ENCODE measurements around the gene SPATA3. TPM values are rescaled to one million over a fixed set of nuclear protein-coding genes. Genes with fewer than 3 reads are reported as not detected.
A peak's percentile ranks its signal among the peaks of the same experiment; 100 is the strongest.

The SPATA3 gene
- polyA plus RNA-seq, 2 of the 4 experiments (the other 2 are of a cell fraction): not detected

DNA sequence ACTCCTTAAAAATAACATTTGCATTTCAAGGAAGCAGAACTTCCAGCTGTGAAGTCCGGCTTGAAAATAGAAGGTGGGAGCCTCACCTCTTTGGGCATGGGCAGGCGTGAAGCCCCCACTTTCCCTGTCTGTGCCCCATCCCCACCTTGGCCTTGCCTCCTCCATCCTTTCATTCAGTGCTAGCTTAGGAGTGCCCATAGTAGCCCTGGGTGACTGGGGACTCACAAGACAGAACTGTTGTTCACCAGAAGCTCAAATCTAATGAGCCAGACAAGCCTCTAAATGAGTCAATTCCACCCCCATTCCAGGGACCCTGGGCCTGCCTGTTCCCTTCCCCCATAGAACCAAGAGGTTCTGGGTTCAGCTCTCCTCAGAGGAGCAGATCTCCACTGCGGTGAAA, 20.0 kb downstream of the SPATA3 start:
- H3K4me2 ChIP-seq: no peak overlapping the region
- DNase-seq (ENCODE audit: low read depth in 1 of 2, low spot score in 1 of 2) (no peak), FAIRE-seq (no peak), ATAC-seq (no peak)
- no peaks in the 10 kb centered on the region for H3K9me3 ChIP-seq
- no peaks in the 10 kb centered on the region for H3K4me1 ChIP-seq
- 90% methylated on average over 3 of the region's 3 CpGs for WGBS (ENCODE audit: missing lambda C conversion rate)
- POLR2A ChIA-PET: no interaction called here
- CTCF ChIA-PET: interaction anchor here (0.9 to 2.2 kb wide), 4 partner anchors 10 to 29 kb away, joined by 3 to 8 read pairs (median 6); no protein-coding TSS in a partner anchor
- H3K4me3 ChIP-seq: no peak overlapping the region
- no peak overlapping the region for H3K27ac ChIP-seq
- no peak for TF ChIP-seq RFX5 (IDR thresholded peaks at IDR 0.05)
- TF ChIP-seq HOXB5 (CRISPR knock-in tag; IDR thresholded peaks at IDR 0.05): no peak
- TF ChIP-seq HOXA7 (CRISPR knock-in tag; IDR thresholded peaks at IDR 0.05): no peak
- no peak for TF ChIP-seq BHLHE40 (IDR thresholded peaks at IDR 0.05; ENCODE audit: low read depth, low read length)
- TF ChIP-seq POLR2A (IDR thresholded peaks at IDR 0.05; ENCODE audit: low read length): no peak
- no peak for TF ChIP-seq TFCP2L1 (CRISPR knock-in tag; IDR thresholded peaks at IDR 0.05)
- TF ChIP-seq TP53 (CRISPR knock-in tag; IDR thresholded peaks at IDR 0.05): no peak
- TF ChIP-seq, protein P1, sequence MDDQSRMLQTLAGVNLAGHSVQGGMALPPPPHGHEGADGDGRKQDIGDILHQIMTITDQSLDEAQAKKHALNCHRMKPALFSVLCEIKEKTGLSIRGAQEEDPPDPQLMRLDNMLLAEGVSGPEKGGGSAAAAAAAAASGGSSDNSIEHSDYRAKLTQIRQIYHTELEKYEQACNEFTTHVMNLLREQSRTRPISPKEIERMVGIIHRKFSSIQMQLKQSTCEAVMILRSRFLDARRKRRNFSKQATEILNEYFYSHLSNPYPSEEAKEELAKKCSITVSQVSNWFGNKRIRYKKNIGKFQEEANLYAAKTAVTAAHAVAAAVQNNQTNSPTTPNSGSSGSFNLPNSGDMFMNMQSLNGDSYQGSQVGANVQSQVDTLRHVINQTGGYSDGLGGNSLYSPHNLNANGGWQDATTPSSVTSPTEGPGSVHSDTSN (IDR thresholded peaks at IDR 0.05): no peak
- no peak for TF ChIP-seq RAD21 (conservative IDR thresholded peaks at IDR 0.05 in 1 of 2, IDR thresholded peaks at IDR 0.05 in 1 of 2)
- no peak for TF ChIP-seq FOXS1 (CRISPR knock-in tag; IDR thresholded peaks at IDR 0.05)
- no peak for TF ChIP-seq ZC3H11A (IDR thresholded peaks at IDR 0.05)
- TF ChIP-seq JUN (IDR thresholded peaks at IDR 0.05): no peak
- TF ChIP-seq RNF2 (IDR thresholded peaks at IDR 0.05; ENCODE audit: borderline replicate concordance, low read depth): no peak

DNA sequence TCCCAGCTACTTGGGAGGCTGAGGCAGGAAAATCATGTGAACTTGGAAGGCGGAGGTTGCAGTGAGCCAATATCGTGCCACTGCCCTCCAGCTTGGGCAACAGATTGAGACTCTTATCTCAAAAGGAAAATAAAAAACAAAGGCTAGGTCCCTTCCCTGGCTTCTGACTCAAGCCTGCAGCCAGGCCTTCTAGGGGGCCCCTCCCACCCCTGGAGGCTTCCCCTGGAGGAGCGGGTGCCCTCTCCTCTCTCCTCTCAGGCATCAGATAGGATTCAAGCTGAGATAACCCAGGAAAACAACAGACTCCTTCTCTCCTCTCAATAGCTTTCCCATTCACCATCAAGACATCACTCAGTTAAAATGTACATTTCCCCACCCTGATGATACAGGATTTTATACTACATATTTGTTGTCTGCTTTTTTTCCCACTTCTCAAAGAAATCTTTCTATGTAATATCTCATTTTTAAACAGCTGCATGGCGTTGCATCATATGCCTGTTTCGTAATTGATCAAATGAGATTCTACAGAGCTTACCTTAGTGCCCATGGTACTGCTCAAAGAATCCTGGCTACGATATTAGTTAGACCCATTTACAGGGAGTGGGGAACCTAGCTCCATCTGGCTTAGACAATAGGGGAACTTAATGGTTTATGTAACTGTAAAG, 20.8 kb downstream of the SPATA3 start:
- Histone ChIP-seq H3K27ac (0 out of 6 replicates have a peak overlapping the region, but pooled peaks of 1 of the 2 experiments have one; percentile 21), H3K9me3 (no peaks in the 10 kb centered on the region), H3K4me2 (no peak overlapping the region), H3K4me3 (no peak overlapping the region), H3K4me1 (no peaks in the 10 kb centered on the region)
- FAIRE-seq (no peak), ATAC-seq (no peak), DNase-seq (ENCODE audit: low read depth in 1 of 2, low spot score in 1 of 2) (no peak)
- POLR2A ChIA-PET: no interaction called here
- CTCF ChIA-PET: interaction anchor here (0.7 to 2.2 kb wide), 7 partner anchors 10 to 40 kb away, joined by 3 to 8 read pairs (median 5); no protein-coding TSS in a partner anchor
- 65% methylated on average over 6 of the region's 6 CpGs for WGBS (ENCODE audit: missing lambda C conversion rate)
- TF ChIP-seq NPAS2 (CRISPR knock-in tag; IDR thresholded peaks at IDR 0.05; ENCODE audit: borderline replicate concordance) (no peak), CEBPB (IDR thresholded peaks at IDR 0.05) (peak; percentile 49 to 63)

GRCh38 chr2:231017231-231017598, 21.3 kb downstream of the SPATA3 start:
- Histone ChIP-seq H3K9me3 (no peaks in the 10 kb centered on the region), H3K27ac (0 out of 6 replicates have a peak overlapping the region, but pooled peaks of 1 of the 2 experiments have one; percentile 21), H3K4me3 (no peak overlapping the region), H3K4me2 (no peak overlapping the region), H3K4me1 (no peaks in the 10 kb centered on the region)
- ChIA-PET POLR2A (no interaction called here), CTCF (interaction anchor here (1.0 to 2.2 kb wide), 5 partner anchors 10 to 36 kb away, joined by 3 to 8 read pairs (median 5); no protein-coding TSS in a partner anchor)
- ATAC-seq (peak in 1 of 2 experiments; percentile 46; a peak in 2 of 6 replicates), DNase-seq (ENCODE audit: low read depth in 1 of 2, low spot score in 1 of 2) (peak in 1 of 2 experiments; percentile 14), FAIRE-seq (no peak)
- 21% methylated on average over 3 of the region's 4 CpGs for WGBS (ENCODE audit: missing lambda C conversion rate)
- TF ChIP-seq CHD2 (IDR thresholded peaks at IDR 0.05; ENCODE audit: low read length, partially characterized antibody) (no peak), ZSCAN20 (CRISPR knock-in tag; IDR thresholded peaks at IDR 0.05) (no peak), RARB (CRISPR knock-in tag; IDR thresholded peaks at IDR 0.05) (no peak), CEBPB (IDR thresholded peaks at IDR 0.05) (no peak), HOXA7 (CRISPR knock-in tag; IDR thresholded peaks at IDR 0.05) (no peak), NFE2L2 (conservative IDR thresholded peaks at IDR 0.05; ENCODE audit: low read length) (no peak), RAD21 (conservative IDR thresholded peaks at IDR 0.05 in 1 of 2, IDR thresholded peaks at IDR 0.05 in 1 of 2) (no peak), CBX8 (IDR thresholded peaks at IDR 0.05) (no peak)
- TF ChIP-seq, protein P2, sequence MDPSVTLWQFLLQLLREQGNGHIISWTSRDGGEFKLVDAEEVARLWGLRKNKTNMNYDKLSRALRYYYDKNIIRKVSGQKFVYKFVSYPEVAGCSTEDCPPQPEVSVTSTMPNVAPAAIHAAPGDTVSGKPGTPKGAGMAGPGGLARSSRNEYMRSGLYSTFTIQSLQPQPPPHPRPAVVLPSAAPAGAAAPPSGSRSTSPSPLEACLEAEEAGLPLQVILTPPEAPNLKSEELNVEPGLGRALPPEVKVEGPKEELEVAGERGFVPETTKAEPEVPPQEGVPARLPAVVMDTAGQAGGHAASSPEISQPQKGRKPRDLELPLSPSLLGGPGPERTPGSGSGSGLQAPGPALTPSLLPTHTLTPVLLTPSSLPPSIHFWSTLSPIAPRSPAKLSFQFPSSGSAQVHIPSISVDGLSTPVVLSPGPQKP (IDR thresholded peaks at IDR 0.05; ENCODE audit: low read depth, low read length): no peak
- TF ChIP-seq, protein P3, sequence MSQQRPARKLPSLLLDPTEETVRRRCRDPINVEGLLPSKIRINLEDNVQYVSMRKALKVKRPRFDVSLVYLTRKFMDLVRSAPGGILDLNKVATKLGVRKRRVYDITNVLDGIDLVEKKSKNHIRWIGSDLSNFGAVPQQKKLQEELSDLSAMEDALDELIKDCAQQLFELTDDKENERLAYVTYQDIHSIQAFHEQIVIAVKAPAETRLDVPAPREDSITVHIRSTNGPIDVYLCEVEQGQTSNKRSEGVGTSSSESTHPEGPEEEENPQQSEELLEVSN (IDR thresholded peaks at IDR 0.05; ENCODE audit: borderline replicate concordance, low read depth): no peak
